NCI-H2227 (cell line): ENCODE results near the gene GJD4.
A peak's percentile ranks its signal among the peaks of the same experiment; 100 is the strongest.

ENCODE experiments used
- DNase-seq: peaks from one replicate; lab custom pipeline; 2025; ENCODE audit not compliant: unreplicated experiment; lab: John Stamatoyannopoulos, UW

The GJD4 gene

GRCh38 chr10:35613597-35614226 lies 8.6 kb downstream of the GJD4 start:
- DNase-seq = no peak

- no peak for DNase-seq
Measured at GRCh38 chr10:35614312-35614711, 9.2 kb downstream of the GJD4 start.

GRCh38 chr10:35626971-35627507 lies 21.9 kb downstream of the GJD4 start:
- no peak for DNase-seq

GRCh38 chr10:35631404-35631803 lies 26.3 kb downstream of the GJD4 start:
- DNase-seq = no peak

GRCh38 chr10:35632027-35632426 lies 26.9 kb downstream of the GJD4 start:
- DNase-seq = no peak

GRCh38 chr10:35633006-35633980 lies 28.2 kb downstream of the GJD4 start:
- no peak for DNase-seq

GRCh38 chr10:35635576-35635975 lies 30.4 kb downstream of the GJD4 start:
- DNase-seq = peak; percentile 62

GRCh38 chr10:35636956-35637355 lies 31.8 kb downstream of the GJD4 start:
- DNase-seq = no peak

- DNase-seq = no peak
Measured at GRCh38 chr10:35637462-35637861, 32.3 kb downstream of the GJD4 start.

- DNase-seq = no peak
Measured at GRCh38 chr10:35638101-35638500, 33.0 kb downstream of the GJD4 start.

GRCh38 chr10:35639021-35639727 lies 34.0 kb downstream of the GJD4 start:
- no peak for DNase-seq

- DNase-seq = no peak
Measured at GRCh38 chr10:35639728-35640401, 34.7 kb downstream of the GJD4 start.

- peak; percentile 48 for DNase-seq
Measured at GRCh38 chr10:35640474-35640873, 35.3 kb downstream of the GJD4 start.

- peak; percentile 75 for DNase-seq
Measured at GRCh38 chr10:35640951-35641675, 36.0 kb downstream of the GJD4 start.

- peak; percentile 19 for DNase-seq
Measured at GRCh38 chr10:35641676-35642034, 36.5 kb downstream of the GJD4 start.

- peak; percentile 85 for DNase-seq
Measured at GRCh38 chr10:35642035-35642792, 37.1 kb downstream of the GJD4 start, which contains the start of gene FZD8. FZD8 (minus strand) TSS chr10:35642296; CDS start chr10:35641429, 867 bp downstream.

GRCh38 chr10:35642793-35643114 lies 37.6 kb downstream of the GJD4 start:
- no peak for DNase-seq

GRCh38 chr10:35643151-35644049 lies 38.3 kb downstream of the GJD4 start:
- peak; percentile 4 for DNase-seq
